Measurements from ENCODE around the gene CCDC102A.

- TF ChIP-seq CTCF (IDR thresholded peaks at IDR 0.05) (no peak), EP300 (IDR thresholded peaks at IDR 0.05) (no peak), POLR2A (IDR thresholded peaks at IDR 0.05) (no peak), POLR2AphosphoS5 (IDR thresholded peaks at IDR 0.05) (no peak)
Observed at GRCh38 chr16:57514371-57514770, 22.0 kb downstream of the CCDC102A start.

Data from gastroesophageal sphincter (tissue), 3 donors.